Esophagus muscularis mucosa (tissue), 4 donors: Measurements from ENCODE around the gene EFCAB11.

Experiments
- EP300 ChIP-seq: sonication (generic); formaldehyde crosslinking; IDR thresholded peaks from one replicate; pipeline ENCODE4 v1.6.1; 2017; ENCODE audit warnings: antibody characterized with exemption
- POLR2A ChIP-seq: fragments of 450-650 bp; IDR thresholded peaks from one replicate; pipeline ENCODE4 v1.6.1; 2017; ENCODE audit warnings: antibody characterized with exemption, moderate library complexity, mild to moderate bottlenecking, low read depth
- TF ChIP-seq, protein P1 (sequence below), 3 experiments: fragments of 200-600 bp in 2 of 3; fragments of 450-650 bp in 1 of 3; sonication (generic) in 2 of 3; IDR thresholded peaks; one replicate each; pipeline ENCODE4 v1.5.1; 2017 to 2019; ENCODE audit warnings: antibody characterized with exemption in 3 of 3, mild to moderate bottlenecking in 2 of 3, moderate library complexity in 1 of 3

DNA sequence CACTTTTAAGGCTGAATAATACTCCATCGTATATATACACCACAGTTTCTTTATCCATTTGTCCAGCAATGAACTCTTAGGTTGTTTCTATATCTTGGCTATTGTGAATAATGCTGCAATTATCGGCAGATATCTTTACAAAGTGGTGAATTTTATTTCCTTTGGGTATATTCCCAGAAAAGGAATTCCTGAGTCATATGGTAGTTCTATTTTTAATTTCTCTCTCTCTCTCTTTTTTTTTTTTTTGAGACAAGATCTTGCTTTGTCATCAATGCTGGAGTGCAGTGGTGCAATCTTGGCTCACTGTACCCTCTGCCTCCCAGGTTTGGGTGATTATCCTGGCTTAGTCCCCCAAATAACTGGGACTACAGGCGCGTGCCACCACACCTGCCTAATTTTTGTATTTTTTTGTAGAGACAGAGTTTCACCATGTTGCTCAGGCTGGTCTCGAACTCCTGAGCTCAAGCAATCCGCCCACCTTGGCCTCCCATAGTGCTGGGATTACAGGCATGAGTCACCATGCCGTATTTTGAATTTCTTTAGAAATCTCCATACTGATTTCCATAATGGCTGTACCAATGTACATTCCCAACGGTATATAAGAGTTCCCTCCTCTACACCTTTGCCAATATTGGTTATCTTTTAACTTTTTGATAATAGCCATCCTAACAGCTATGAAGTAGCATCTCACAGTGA lies 98.4 kb downstream of the EFCAB11 start:
- TF ChIP-seq, protein P1, sequence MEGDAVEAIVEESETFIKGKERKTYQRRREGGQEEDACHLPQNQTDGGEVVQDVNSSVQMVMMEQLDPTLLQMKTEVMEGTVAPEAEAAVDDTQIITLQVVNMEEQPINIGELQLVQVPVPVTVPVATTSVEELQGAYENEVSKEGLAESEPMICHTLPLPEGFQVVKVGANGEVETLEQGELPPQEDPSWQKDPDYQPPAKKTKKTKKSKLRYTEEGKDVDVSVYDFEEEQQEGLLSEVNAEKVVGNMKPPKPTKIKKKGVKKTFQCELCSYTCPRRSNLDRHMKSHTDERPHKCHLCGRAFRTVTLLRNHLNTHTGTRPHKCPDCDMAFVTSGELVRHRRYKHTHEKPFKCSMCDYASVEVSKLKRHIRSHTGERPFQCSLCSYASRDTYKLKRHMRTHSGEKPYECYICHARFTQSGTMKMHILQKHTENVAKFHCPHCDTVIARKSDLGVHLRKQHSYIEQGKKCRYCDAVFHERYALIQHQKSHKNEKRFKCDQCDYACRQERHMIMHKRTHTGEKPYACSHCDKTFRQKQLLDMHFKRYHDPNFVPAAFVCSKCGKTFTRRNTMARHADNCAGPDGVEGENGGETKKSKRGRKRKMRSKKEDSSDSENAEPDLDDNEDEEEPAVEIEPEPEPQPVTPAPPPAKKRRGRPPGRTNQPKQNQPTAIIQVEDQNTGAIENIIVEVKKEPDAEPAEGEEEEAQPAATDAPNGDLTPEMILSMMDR (IDR thresholded peaks at IDR 0.05) = no peak
- TF ChIP-seq EP300 (no peak), POLR2A (no peak)
